Breast epithelium (tissue), 3 donors: ENCODE data around the gene SOCS1.

ENCODE experiments used
- CTCF ChIP-seq, 3 donors: fragments of 450-650 bp; IDR thresholded peaks; one replicate each; pipeline ENCODE4 v1.5.1; 2016 to 2017; ENCODE audit warnings: antibody characterized with exemption in 3 of 3, mild to moderate bottlenecking in 3 of 3, moderate library complexity in 3 of 3
- POLR2A ChIP-seq: fragments of 450-650 bp; IDR thresholded peaks from one replicate; pipeline ENCODE4 v1.6.1; 2016; ENCODE audit warnings: antibody characterized with exemption, mild to moderate bottlenecking, moderate library complexity
- POLR2AphosphoS5 ChIP-seq, 3 donors: sonication (generic); formaldehyde crosslinking; IDR thresholded peaks; one replicate each; pipeline ENCODE4 v1.6.1; 2017; ENCODE audit warnings: antibody characterized with exemption in 3 of 3

DNA sequence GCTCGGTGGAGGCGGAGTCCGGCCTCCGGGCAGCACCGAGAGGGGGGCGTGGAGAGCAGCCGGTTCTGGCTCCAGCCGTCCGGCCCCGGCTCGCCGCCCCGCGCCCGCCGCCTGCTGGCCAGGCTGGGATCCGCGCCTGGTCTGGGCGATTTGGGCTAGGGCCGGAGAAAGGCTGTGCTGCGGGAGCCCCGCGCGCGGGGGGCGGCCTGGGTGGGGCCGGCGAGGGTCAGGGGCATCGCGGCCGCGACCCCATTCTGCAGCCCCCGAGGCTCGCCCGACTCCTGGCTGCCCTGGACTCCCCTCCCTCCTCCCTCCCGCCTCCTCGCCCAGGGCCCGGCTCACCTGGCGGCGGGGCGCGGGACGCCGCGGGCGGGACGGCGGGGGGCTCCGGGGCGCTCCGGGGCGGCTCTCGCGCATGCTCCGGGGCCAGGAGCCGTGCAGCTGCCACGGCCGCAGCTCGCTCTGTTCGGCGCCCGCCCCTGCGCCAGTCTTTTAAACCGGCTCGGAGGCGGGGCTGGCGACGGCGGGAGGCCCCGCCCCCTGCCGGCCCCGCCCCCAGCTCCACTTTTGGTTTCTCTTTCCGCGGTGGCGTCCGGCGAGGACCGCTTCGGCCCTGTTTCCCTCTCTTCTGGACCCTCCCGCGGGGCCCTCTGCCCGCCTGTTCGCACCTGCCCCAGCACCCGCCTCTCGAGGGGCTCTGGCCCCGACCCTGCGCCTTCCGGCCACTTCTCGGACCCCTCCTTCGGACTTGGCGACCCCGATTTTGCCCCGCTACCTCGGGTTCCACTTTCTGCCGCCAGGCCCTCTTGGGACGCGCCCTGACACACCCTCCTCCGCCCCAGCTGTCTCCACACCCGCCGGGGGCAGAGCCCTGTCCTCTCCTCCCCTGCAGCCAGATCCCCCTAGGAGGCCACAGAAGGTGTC is at the start of gene SOCS1:
- peak; percentile 59 to 99 (median 91) for TF ChIP-seq CTCF (IDR thresholded peaks at IDR 0.05)
- peak; percentile 22 to 75 (median 62) for TF ChIP-seq POLR2AphosphoS5 (IDR thresholded peaks at IDR 0.05)
- TF ChIP-seq POLR2A: peak; percentile 20
